Loucy (cell line): ENCODE results near the gene HSPA12A.

Experiments used
- H2AFZ ChIP-seq: fragments of 200-600 bp; sonication (generic); 2 replicates; pipeline ENCODE4 v1.6.0; 2016; ENCODE audit warnings: antibody characterized with exemption, mild to moderate bottlenecking, low read length, moderate library complexity
- H3F3A ChIP-seq: fragments of 200-600 bp; 2 replicates; pipeline ENCODE4 v1.6.0; 2016; ENCODE audit warnings: antibody characterized with exemption, low read depth, mild to moderate bottlenecking
- H3K27me3 ChIP-seq: fragments of 200-600 bp; sonication (generic); 2 replicates; pipeline ENCODE4 v1.6.1; 2014; ENCODE audit warnings: low read length, mild to moderate bottlenecking; ENCODE audit not compliant: insufficient read depth, poor library complexity, severe bottlenecking
- H3K36me3 ChIP-seq: fragments of 200-600 bp; sonication (generic); 2 replicates; pipeline ENCODE4 v1.6.1; 2016; ENCODE audit warnings: low read length; ENCODE audit not compliant: insufficient read depth
- H3K4me1 ChIP-seq: fragments of 200-600 bp; sonication (generic); 2 replicates; pipeline ENCODE4 v1.5.1; 2014; ENCODE audit warnings: low read length, mild to moderate bottlenecking; ENCODE audit not compliant: insufficient read depth, poor library complexity, severe bottlenecking
- H3K4me2 ChIP-seq: fragments of 200-600 bp; sonication (generic); 2 replicates; pipeline ENCODE4 v1.6.0; 2014; ENCODE audit warnings: antibody characterized with exemption, low read length, low read depth, mild to moderate bottlenecking; ENCODE audit not compliant: poor library complexity, severe bottlenecking
- H3K4me3 ChIP-seq: fragments of 200-600 bp; sonication (generic); 2 replicates; pipeline ENCODE4 v1.5.1; 2014; ENCODE audit warnings: low read length, mild to moderate bottlenecking, mixed read lengths; ENCODE audit not compliant: poor library complexity, severe bottlenecking
- H3K79me2 ChIP-seq: fragments of 200-600 bp; sonication (generic); 2 replicates; pipeline ENCODE4 v1.6.1; 2014; ENCODE audit warnings: low read length; ENCODE audit not compliant: insufficient read depth
- H3K9ac ChIP-seq: fragments of 200-600 bp; sonication (generic); 2 replicates; pipeline ENCODE4 v1.6.0; 2014; ENCODE audit warnings: mild to moderate bottlenecking, low read depth, low read length, moderate library complexity; ENCODE audit not compliant: poor library complexity, severe bottlenecking
- H3K9me2 ChIP-seq: fragments of 200-600 bp; sonication (generic); replicated peaks from 2 replicates; pipeline ENCODE4 v1.6.1; 2016; ENCODE audit warnings: low read depth, low read length, mixed read lengths
- H3K9me3 ChIP-seq: fragments of 200-600 bp; sonication (generic); 2 replicates; pipeline ENCODE4 v1.6.1; 2014; ENCODE audit warnings: mild to moderate bottlenecking, antibody characterized with exemption, low read length, low read depth; ENCODE audit not compliant: insufficient read depth
- H4K20me1 ChIP-seq: fragments of 200-600 bp; sonication (generic); 2 replicates; pipeline ENCODE4 v1.6.0; 2014; ENCODE audit warnings: antibody characterized with exemption, low read length, mild to moderate bottlenecking; ENCODE audit not compliant: insufficient read depth, poor library complexity, severe bottlenecking
- EZH2phosphoT487 ChIP-seq: fragments of 200-600 bp; IDR thresholded peaks from 2 replicates; pipeline ENCODE4 v1.6.1; 2018; ENCODE audit warnings: antibody characterized with exemption, mild to moderate bottlenecking, moderate library complexity, borderline replicate concordance
- TF ChIP-seq, protein P1 (sequence below): fragments of 200-600 bp; sonication (generic); conservative IDR thresholded peaks from 2 replicates; pipeline ENCODE4 v1.5.1; 2014; ENCODE audit warnings: mild to moderate bottlenecking, antibody characterized with exemption, low read length

HSPA12A gene

DNA sequence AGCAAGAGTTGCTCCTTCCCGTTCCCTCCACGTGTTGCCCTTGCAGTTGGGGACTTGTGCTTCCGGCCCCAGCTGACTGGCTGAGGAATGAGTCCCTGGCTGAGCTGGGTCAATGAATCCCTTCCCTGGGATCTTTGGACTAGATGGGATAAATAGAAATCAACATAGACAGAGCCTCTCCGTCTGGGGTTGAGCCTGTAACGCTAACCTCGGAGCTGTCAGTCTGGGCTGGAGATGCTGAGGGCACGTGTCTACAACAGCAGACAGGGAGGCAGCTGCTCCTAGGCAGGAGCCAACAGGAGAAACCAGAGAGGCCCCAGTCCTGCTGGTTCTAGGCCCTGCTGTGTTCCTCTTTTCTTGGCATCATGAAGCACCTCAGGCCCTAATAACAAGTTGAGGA lies 42.3 kb upstream of the HSPA12A start:
- Histone ChIP-seq H3F3A (no peaks in the 10 kb centered on the region), H3K4me3 (no peak overlapping the region), H3K9me2 (no peaks in the 10 kb centered on the region), H3K9ac (no peak overlapping the region), H2AFZ (no peak overlapping the region), H4K20me1 (no peaks in the 10 kb centered on the region), H3K27me3 (no peaks in the 10 kb centered on the region), H3K4me1 (peaks cover 7% of the 10 kb centered on the region), H3K4me2 (no peak overlapping the region), H3K36me3 (no peaks in the 10 kb centered on the region), H3K79me2 (no peaks in the 10 kb centered on the region), H3K9me3 (no peaks in the 10 kb centered on the region)
- TF ChIP-seq, protein P1, sequence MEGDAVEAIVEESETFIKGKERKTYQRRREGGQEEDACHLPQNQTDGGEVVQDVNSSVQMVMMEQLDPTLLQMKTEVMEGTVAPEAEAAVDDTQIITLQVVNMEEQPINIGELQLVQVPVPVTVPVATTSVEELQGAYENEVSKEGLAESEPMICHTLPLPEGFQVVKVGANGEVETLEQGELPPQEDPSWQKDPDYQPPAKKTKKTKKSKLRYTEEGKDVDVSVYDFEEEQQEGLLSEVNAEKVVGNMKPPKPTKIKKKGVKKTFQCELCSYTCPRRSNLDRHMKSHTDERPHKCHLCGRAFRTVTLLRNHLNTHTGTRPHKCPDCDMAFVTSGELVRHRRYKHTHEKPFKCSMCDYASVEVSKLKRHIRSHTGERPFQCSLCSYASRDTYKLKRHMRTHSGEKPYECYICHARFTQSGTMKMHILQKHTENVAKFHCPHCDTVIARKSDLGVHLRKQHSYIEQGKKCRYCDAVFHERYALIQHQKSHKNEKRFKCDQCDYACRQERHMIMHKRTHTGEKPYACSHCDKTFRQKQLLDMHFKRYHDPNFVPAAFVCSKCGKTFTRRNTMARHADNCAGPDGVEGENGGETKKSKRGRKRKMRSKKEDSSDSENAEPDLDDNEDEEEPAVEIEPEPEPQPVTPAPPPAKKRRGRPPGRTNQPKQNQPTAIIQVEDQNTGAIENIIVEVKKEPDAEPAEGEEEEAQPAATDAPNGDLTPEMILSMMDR: no peak
- no peak for TF ChIP-seq EZH2phosphoT487

DNA sequence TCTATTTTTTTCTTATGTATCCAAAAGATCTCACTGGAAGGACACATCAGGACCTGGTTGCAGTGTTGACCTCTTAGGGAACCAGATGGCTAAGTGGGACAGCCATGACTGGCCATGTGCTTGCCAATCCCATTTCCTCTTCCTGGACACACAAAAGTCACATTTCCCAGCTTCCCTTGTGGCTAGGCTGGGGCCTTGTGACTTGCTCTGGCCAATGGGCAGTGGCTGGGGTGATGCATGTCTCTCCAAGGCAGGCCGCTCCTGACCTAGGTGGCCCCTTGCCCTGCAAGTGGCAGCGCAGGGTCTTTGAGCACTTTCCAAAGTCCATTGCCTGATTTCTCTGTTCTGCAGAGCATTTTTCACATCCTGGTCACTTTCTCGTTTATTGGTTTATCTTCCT lies 41.7 kb upstream of the HSPA12A start:
- Histone ChIP-seq H3K4me1 (peaks cover 7% of the 10 kb centered on the region), H3K36me3 (no peaks in the 10 kb centered on the region), H3K4me2 (no peak overlapping the region), H3F3A (no peaks in the 10 kb centered on the region), H3K79me2 (no peaks in the 10 kb centered on the region), H4K20me1 (no peaks in the 10 kb centered on the region), H3K4me3 (no peak overlapping the region), H3K27me3 (no peaks in the 10 kb centered on the region), H2AFZ (no peak overlapping the region), H3K9me2 (no peaks in the 10 kb centered on the region), H3K9ac (no peak overlapping the region), H3K9me3 (no peaks in the 10 kb centered on the region)
- TF ChIP-seq, protein P1: no peak
- no peak for TF ChIP-seq EZH2phosphoT487

DNA sequence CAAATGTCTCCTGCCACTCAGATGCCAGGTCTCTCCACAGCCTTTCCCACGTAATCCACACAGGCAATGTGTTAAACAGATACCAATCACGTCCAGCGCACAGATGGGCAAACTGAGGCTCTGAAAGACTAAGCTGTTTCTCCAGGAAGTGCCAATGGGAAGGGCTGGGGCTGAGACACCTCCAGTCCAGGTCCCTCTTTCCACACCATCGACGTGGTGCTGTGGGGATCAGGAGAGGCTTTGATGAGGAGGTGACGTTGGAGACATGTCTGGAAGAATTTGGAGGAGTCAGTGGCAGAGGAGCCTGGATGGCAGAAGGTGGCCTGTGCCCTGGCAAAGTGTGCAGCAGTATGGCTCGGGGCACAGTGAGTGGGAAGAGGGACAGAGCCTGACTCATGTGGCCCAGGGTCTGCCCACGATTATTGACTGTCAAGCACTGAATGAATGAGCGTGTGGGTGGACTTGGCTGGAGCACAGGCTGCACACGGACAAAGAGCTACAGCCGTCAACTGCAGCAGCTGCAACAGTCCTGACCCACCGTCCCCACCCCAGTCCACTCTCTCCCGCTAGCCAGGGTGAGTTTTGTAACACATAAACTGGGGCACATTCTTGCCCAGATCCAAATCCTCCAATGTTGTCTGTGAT lies 40.8 kb upstream of the HSPA12A start:
- H2AFZ ChIP-seq: no peak overlapping the region
- no peak overlapping the region for H3K4me3 ChIP-seq
- no peak overlapping the region for H3K4me2 ChIP-seq
- no peaks in the 10 kb centered on the region for H3K9me3 ChIP-seq
- no peaks in the 10 kb centered on the region for H3K79me2 ChIP-seq
- TF ChIP-seq EZH2phosphoT487: no peak
- TF ChIP-seq, protein P1: no peak
- no peaks in the 10 kb centered on the region for H3K27me3 ChIP-seq
- no peaks in the 10 kb centered on the region for H4K20me1 ChIP-seq
- H3K9ac ChIP-seq: no peak overlapping the region
- no peaks in the 10 kb centered on the region for H3F3A ChIP-seq
- H3K4me1 ChIP-seq: peaks cover 7% of the 10 kb centered on the region
- no peaks in the 10 kb centered on the region for H3K36me3 ChIP-seq
- H3K9me2 ChIP-seq: no peaks in the 10 kb centered on the region
